ENCODE data around the gene OR2AT4. TPM values are rescaled to one million over a fixed set of nuclear protein-coding genes. Genes with fewer than 3 reads are reported as not detected.
"Not testable (repeated sequence)": the region's sequence is repeated elsewhere in the genome, so short reads cannot be mapped to it uniquely, and the experiment has no call there.

Gene OR2AT4
- total and polyA plus RNA-seq, 4 experiments from 2014 or later = not detected

- no peaks in the 10 kb centered on the region for H3K4me1 Mint-ChIP-seq
- Histone ChIP-seq H3K27ac (ENCODE audit: low read depth, low read length) (no peak overlapping the region), H3K4me3 (ENCODE audit: low read length in 2 of 2) (no peak overlapping the region), H3K9me3 (ENCODE audit: control insufficient read depth in 1 of 2, low read length in 2 of 2) (no peaks in the 10 kb centered on the region), H3K4me1 (ENCODE audit: insufficient read depth, low read length) (no peaks in the 10 kb centered on the region), H3K36me3 (ENCODE audit: insufficient read depth, low read length) (no peaks in the 10 kb centered on the region), H3K27me3 (ENCODE audit: insufficient read depth, low read length) (no peaks in the 10 kb centered on the region)
- intact Hi-C loops (cut with micrococcal nuclease) = no loop called here
- no peak overlapping the region for H3K27ac Mint-ChIP-seq
- H3K4me3 Mint-ChIP-seq = no peak overlapping the region
- DNase-seq = no peak
- POLR2A ChIA-PET (ENCODE audit: partially characterized antibody) = no interaction called here
- H3K27me3 Mint-ChIP-seq = peaks cover 14 to 36% of the 10 kb centered on the region in 2 donors
- H3K36me3 Mint-ChIP-seq = no peaks in the 10 kb centered on the region
- H3K9me3 Mint-ChIP-seq = peaks cover 0 to 5% (median under 1%) of the 10 kb centered on the region in 8 donors
- CTCF ChIA-PET (ENCODE audit: partially characterized antibody) = no interaction called here
Measured at GRCh38 chr11:75097173-75097557, 489 bp upstream of the OR2AT4 start.

GRCh38 chr11:75094382-75094781 lies 2.3 kb downstream of the OR2AT4 start:
- H3K27me3 ChIP-seq (ENCODE audit: insufficient read depth, low read length); H3K4me1 Mint-ChIP-seq; H3K36me3 ChIP-seq (ENCODE audit: insufficient read depth, low read length); H3K9me3 ChIP-seq (ENCODE audit: control insufficient read depth in 1 of 2, low read length in 2 of 2); intact Hi-C loops (cut with micrococcal nuclease); H3K27ac ChIP-seq (ENCODE audit: low read depth, low read length); H3K27ac Mint-ChIP-seq; CTCF ChIA-PET (ENCODE audit: partially characterized antibody); H3K4me3 ChIP-seq (ENCODE audit: low read length in 2 of 2); DNase-seq; H3K4me3 Mint-ChIP-seq; H3K4me1 ChIP-seq (ENCODE audit: insufficient read depth, low read length); POLR2A ChIA-PET (ENCODE audit: partially characterized antibody); H3K36me3 Mint-ChIP-seq: not testable (repeated sequence)
- Mint-ChIP-seq H3K9me3 (peaks cover 4 to 23% (median 18%) of the 10 kb centered on the region in 8 donors), H3K27me3 (peaks cover 14 to 34% of the 10 kb centered on the region in 2 donors)

GRCh38 chr11:75090671-75091177 lies 6.0 kb downstream of the OR2AT4 start:
- POLR2A ChIA-PET (ENCODE audit: partially characterized antibody) = no interaction called here

GRCh38 chr11:75087319-75088305 lies 9.1 kb downstream of the OR2AT4 start:
- no peaks in the 10 kb centered on the region for H3K27me3 ChIP-seq (ENCODE audit: insufficient read depth, low read length)
- Mint-ChIP-seq H3K4me1 (no peaks in the 10 kb centered on the region), H3K27me3 (peaks cover 24 to 25% of the 10 kb centered on the region in 2 donors), H3K9me3 (peaks cover 4 to 27% (median 18%) of the 10 kb centered on the region in 8 donors), H3K4me3 (no peak overlapping the region), H3K27ac (no peak overlapping the region), H3K36me3 (no peaks in the 10 kb centered on the region)
- no peaks in the 10 kb centered on the region for H3K36me3 ChIP-seq (ENCODE audit: insufficient read depth, low read length)
- no peak for DNase-seq
- H3K9me3 ChIP-seq (ENCODE audit: control insufficient read depth in 1 of 2, low read length in 2 of 2) = no peaks in the 10 kb centered on the region
- ChIA-PET POLR2A (ENCODE audit: partially characterized antibody) (no interaction called here), CTCF (ENCODE audit: partially characterized antibody) (no interaction called here)
- intact Hi-C loops (cut with micrococcal nuclease) = no loop called here
- no peak overlapping the region for H3K4me3 ChIP-seq (ENCODE audit: low read length in 2 of 2)
- no peaks in the 10 kb centered on the region for H3K4me1 ChIP-seq (ENCODE audit: insufficient read depth, low read length)
- H3K27ac ChIP-seq (ENCODE audit: low read depth, low read length) = no peak overlapping the region

More at GRCh38 chr11:75090671-75091177, 6.0 kb downstream of the OR2AT4 start:
- peaks cover 4 to 27% (median 20%) of the 10 kb centered on the region in 8 donors for H3K9me3 Mint-ChIP-seq
- H3K36me3 Mint-ChIP-seq = no peaks in the 10 kb centered on the region
- H3K9me3 ChIP-seq (ENCODE audit: control insufficient read depth in 1 of 2, low read length in 2 of 2) = no peaks in the 10 kb centered on the region
- H3K4me3 Mint-ChIP-seq = no peak overlapping the region
- no peaks in the 10 kb centered on the region for H3K27me3 ChIP-seq (ENCODE audit: insufficient read depth, low read length)
- peak in 1 of 5 donors; percentile 3 for DNase-seq
- H3K27ac Mint-ChIP-seq = no peak overlapping the region
- H3K27me3 Mint-ChIP-seq = peaks cover 15 to 32% of the 10 kb centered on the region in 2 donors
- H3K27ac ChIP-seq (ENCODE audit: low read depth, low read length) = no peak overlapping the region
- CTCF ChIA-PET (ENCODE audit: partially characterized antibody) = no interaction called here
- H3K4me1 Mint-ChIP-seq = no peaks in the 10 kb centered on the region
- no peak overlapping the region for H3K4me3 ChIP-seq (ENCODE audit: low read length in 2 of 2)
- H3K36me3 ChIP-seq (ENCODE audit: insufficient read depth, low read length) = no peaks in the 10 kb centered on the region
- intact Hi-C loops (cut with micrococcal nuclease) = no loop called here
- H3K4me1 ChIP-seq (ENCODE audit: insufficient read depth, low read length) = no peaks in the 10 kb centered on the region

GRCh38 chr11:75084883-75085282 lies 11.8 kb downstream of the OR2AT4 start:
- Mint-ChIP-seq H3K27ac (no peak overlapping the region), H3K9me3 (peaks cover 0 to 6% (median 2%) of the 10 kb centered on the region in 8 donors), H3K4me1 (no peaks in the 10 kb centered on the region), H3K4me3 (no peak overlapping the region), H3K27me3 (peaks cover 30 to 31% of the 10 kb centered on the region in 2 donors), H3K36me3 (no peaks in the 10 kb centered on the region)
- Histone ChIP-seq H3K36me3 (ENCODE audit: insufficient read depth, low read length) (no peaks in the 10 kb centered on the region), H3K27me3 (ENCODE audit: insufficient read depth, low read length) (no peaks in the 10 kb centered on the region), H3K27ac (ENCODE audit: low read depth, low read length) (no peak overlapping the region), H3K9me3 (ENCODE audit: control insufficient read depth in 1 of 2, low read length in 2 of 2) (no peaks in the 10 kb centered on the region), H3K4me3 (ENCODE audit: low read length in 2 of 2) (no peak overlapping the region), H3K4me1 (ENCODE audit: insufficient read depth, low read length) (no peaks in the 10 kb centered on the region)
- DNase-seq = no peak
- ChIA-PET CTCF (ENCODE audit: partially characterized antibody) (no interaction called here), POLR2A (ENCODE audit: partially characterized antibody) (no interaction called here)
- intact Hi-C loops (cut with micrococcal nuclease) = no loop called here

- Histone ChIP-seq H3K9me3 (ENCODE audit: control insufficient read depth in 1 of 2, low read length in 2 of 2) (no peaks in the 10 kb centered on the region), H3K27ac (ENCODE audit: low read depth, low read length) (no peak overlapping the region), H3K36me3 (ENCODE audit: insufficient read depth, low read length) (no peaks in the 10 kb centered on the region), H3K27me3 (ENCODE audit: insufficient read depth, low read length) (no peaks in the 10 kb centered on the region), H3K4me1 (ENCODE audit: insufficient read depth, low read length) (no peaks in the 10 kb centered on the region), H3K4me3 (ENCODE audit: low read length in 2 of 2) (no peak overlapping the region)
- H3K4me3 Mint-ChIP-seq = no peak overlapping the region
- peaks cover 0 to 4% (median 0%) of the 10 kb centered on the region in 8 donors for H3K9me3 Mint-ChIP-seq
- intact Hi-C loops (cut with micrococcal nuclease) = no loop called here
- POLR2A ChIA-PET (ENCODE audit: partially characterized antibody) = no interaction called here
- H3K27me3 Mint-ChIP-seq = peaks cover 21 to 28% of the 10 kb centered on the region in 2 donors
- no peaks in the 10 kb centered on the region for H3K36me3 Mint-ChIP-seq
- no peak overlapping the region for H3K27ac Mint-ChIP-seq
- H3K4me1 Mint-ChIP-seq = no peaks in the 10 kb centered on the region
- no peak for DNase-seq
- CTCF ChIA-PET (ENCODE audit: partially characterized antibody) = no interaction called here
Measured at GRCh38 chr11:75083217-75083605, 13.5 kb downstream of the OR2AT4 start.

GRCh38 chr11:75082601-75083216 lies 14.0 kb downstream of the OR2AT4 start:
- H3K4me1 ChIP-seq (ENCODE audit: insufficient read depth, low read length) = no peaks in the 10 kb centered on the region
- no peak overlapping the region for H3K4me3 Mint-ChIP-seq
- CTCF ChIA-PET (ENCODE audit: partially characterized antibody) = no interaction called here
- POLR2A ChIA-PET (ENCODE audit: partially characterized antibody) = no interaction called here
- H3K27me3 ChIP-seq (ENCODE audit: insufficient read depth, low read length) = no peaks in the 10 kb centered on the region
- peaks cover 0 to 4% (median 0%) of the 10 kb centered on the region in 8 donors for H3K9me3 Mint-ChIP-seq
- intact Hi-C loops (cut with micrococcal nuclease) = no loop called here
- DNase-seq = no peak
- H3K36me3 ChIP-seq (ENCODE audit: insufficient read depth, low read length) = no peaks in the 10 kb centered on the region
- no peaks in the 10 kb centered on the region for H3K36me3 Mint-ChIP-seq
- H3K27ac ChIP-seq (ENCODE audit: low read depth, low read length) = no peak overlapping the region
- H3K4me1 Mint-ChIP-seq = no peaks in the 10 kb centered on the region
- H3K27ac Mint-ChIP-seq = no peak overlapping the region
- no peaks in the 10 kb centered on the region for H3K9me3 ChIP-seq (ENCODE audit: control insufficient read depth in 1 of 2, low read length in 2 of 2)
- peaks cover 20 to 26% of the 10 kb centered on the region in 2 donors for H3K27me3 Mint-ChIP-seq
- H3K4me3 ChIP-seq (ENCODE audit: low read length in 2 of 2) = no peak overlapping the region

Data from CD4-positive, alpha-beta memory T cell (primary cell).